ENCODE measurements around the gene RGS12.

Gene RGS12

DNA sequence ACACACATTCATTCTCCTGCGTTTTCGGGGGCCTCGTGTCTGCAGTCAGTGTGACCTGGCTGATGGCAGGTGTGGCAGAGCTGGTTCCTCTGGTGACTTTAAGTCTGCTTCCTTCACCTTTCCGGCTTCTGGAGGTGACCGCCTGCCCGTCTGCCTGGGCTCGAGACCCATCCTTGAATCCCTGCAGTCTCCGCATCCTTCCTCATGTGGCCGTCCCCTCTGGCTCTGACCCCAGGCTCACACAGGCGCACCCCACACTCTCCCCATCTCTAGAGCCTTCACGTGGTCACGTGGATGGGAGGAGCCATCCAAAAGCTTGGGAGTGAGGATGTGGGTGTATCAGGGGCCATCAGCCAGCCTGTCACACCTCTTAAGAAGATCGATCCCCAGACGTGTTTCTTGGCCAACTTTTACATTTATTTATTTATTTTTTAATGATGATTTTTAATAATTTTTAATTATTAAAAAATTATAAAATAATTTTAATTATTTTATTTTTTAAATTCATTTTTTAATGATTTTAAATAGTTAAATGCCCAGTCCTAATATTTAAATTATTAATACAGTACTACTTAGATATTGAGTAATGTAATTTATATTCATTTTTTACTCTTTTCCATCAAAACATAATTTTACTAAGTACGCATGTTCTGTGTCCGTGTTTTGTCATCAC lies 20.9 kb downstream of the RGS12 start:
- no peak for TF ChIP-seq ZFX (IDR thresholded peaks at IDR 0.05)
- TF ChIP-seq, protein P1, sequence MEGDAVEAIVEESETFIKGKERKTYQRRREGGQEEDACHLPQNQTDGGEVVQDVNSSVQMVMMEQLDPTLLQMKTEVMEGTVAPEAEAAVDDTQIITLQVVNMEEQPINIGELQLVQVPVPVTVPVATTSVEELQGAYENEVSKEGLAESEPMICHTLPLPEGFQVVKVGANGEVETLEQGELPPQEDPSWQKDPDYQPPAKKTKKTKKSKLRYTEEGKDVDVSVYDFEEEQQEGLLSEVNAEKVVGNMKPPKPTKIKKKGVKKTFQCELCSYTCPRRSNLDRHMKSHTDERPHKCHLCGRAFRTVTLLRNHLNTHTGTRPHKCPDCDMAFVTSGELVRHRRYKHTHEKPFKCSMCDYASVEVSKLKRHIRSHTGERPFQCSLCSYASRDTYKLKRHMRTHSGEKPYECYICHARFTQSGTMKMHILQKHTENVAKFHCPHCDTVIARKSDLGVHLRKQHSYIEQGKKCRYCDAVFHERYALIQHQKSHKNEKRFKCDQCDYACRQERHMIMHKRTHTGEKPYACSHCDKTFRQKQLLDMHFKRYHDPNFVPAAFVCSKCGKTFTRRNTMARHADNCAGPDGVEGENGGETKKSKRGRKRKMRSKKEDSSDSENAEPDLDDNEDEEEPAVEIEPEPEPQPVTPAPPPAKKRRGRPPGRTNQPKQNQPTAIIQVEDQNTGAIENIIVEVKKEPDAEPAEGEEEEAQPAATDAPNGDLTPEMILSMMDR (conservative IDR thresholded peaks at IDR 0.05) = no peak
- no peak overlapping the region for H3K27ac ChIP-seq

- no peak for TF ChIP-seq ZFX (IDR thresholded peaks at IDR 0.05)
- TF ChIP-seq, protein P1 (conservative IDR thresholded peaks at IDR 0.05) = no peak
- no peak overlapping the region for H3K27ac ChIP-seq
Measured at GRCh38 chr4:3314706-3315260, 22.0 kb downstream of the RGS12 start.

- TF ChIP-seq, protein P1 (conservative IDR thresholded peaks at IDR 0.05) = no peak
- no peak for TF ChIP-seq ZFX (IDR thresholded peaks at IDR 0.05)
- H3K27ac ChIP-seq = no peak overlapping the region
Measured at GRCh38 chr4:3315566-3315965, 22.7 kb downstream of the RGS12 start.

DNA sequence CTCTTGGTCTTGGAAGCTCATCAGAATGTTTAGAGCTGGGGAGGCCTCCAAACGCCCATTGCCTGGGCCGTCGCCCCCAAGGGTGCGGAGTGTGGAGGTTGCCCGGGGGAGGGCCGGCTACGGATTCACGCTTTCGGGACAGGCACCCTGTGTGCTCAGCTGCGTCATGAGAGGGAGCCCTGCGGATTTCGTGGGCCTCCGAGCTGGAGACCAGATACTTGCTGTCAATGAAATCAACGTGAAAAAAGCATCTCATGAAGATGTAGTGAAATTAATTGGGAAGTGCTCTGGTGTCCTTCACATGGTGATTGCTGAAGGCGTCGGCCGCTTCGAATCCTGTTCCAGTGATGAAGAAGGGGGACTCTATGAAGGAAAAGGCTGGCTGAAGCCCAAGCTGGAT lies 23.3 kb downstream of the RGS12 start:
- H3K27ac ChIP-seq = no peak overlapping the region
- TF ChIP-seq, protein P1 (conservative IDR thresholded peaks at IDR 0.05) = no peak
- TF ChIP-seq ZFX (IDR thresholded peaks at IDR 0.05) = no peak

- no peak overlapping the region for H3K27ac ChIP-seq
- TF ChIP-seq, protein P1 (conservative IDR thresholded peaks at IDR 0.05) = no peak
- TF ChIP-seq ZFX (IDR thresholded peaks at IDR 0.05) = no peak
Measured at GRCh38 chr4:3317011-3317655, 24.3 kb downstream of the RGS12 start.

DNA sequence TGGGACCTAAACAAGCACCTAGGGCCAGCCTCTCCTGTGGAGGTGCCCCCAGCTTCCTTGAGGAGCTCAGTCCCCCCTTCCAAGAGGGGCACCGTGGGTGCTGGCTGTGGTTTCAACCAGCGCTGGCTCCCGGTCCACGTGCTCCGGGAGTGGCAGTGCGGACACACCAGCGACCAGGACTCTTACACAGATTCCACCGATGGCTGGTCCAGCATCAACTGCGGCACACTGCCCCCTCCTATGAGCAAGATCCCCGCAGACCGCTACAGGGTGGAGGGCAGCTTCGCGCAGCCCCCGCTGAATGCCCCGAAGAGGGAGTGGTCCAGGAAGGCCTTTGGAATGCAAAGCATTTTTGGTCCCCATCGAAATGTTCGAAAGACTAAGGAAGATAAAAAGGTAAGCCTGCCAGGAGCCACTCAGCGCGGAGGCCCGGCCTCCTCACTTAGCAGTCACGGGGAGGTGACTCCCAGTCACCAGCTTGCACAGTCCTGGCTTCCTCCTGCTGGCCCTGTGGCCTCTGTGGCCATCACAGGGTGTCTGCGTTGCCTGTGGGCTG lies 24.9 kb downstream of the RGS12 start:
- no peak overlapping the region for H3K27ac ChIP-seq
- no peak for TF ChIP-seq ZFX (IDR thresholded peaks at IDR 0.05)
- TF ChIP-seq, protein P1 (conservative IDR thresholded peaks at IDR 0.05) = no peak

DNA sequence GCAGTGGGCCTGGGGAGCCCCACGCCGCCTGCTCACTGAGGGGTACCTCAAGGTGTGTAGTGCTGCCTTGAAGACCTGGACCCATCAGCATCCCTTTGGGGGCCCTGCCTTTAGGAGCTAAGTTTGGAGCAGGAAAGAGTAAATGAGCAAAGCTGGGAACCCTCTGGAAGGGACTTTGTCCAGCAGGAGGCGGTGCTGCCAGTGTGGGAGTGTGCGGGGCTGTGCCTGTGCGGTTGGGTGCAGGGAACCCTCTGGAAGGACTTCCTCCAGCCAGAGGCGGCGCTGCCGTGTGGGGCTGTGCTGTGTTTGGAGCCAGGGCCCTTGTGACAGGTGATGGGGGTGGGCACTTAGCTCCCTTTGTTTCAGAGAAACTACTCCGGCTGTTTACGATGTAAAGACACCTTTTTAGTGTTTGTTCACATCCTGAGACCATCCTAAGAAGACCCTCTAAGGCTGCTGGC lies 25.8 kb downstream of the RGS12 start:
- no peak overlapping the region for H3K27ac ChIP-seq
- TF ChIP-seq, protein P1 (conservative IDR thresholded peaks at IDR 0.05) = no peak; the same call in 1 of the 2 replicates
- TF ChIP-seq ZFX (IDR thresholded peaks at IDR 0.05) = no peak

All from C4-2B (cell line).